Neural cell (in vitro differentiated cells): ENCODE data around the gene FGD5. TPM values are rescaled to one million over a fixed set of nuclear protein-coding genes. Genes with fewer than 3 reads are reported as not detected.

Experiments used
- H2AFZ ChIP-seq: fragments of 200-600, 300-800 bp; sonication (generic), shearing (Covaris generic); 2 replicates; pipeline ENCODE4 v1.6.0; 2014; ENCODE audit warnings: low read depth, mild to moderate bottlenecking, antibody characterized with exemption, low read length, moderate library complexity
- H3F3A ChIP-seq: fragments of 200-600 bp; shearing (Covaris generic); 2 replicates; pipeline ENCODE4 v1.6.1; 2016; ENCODE audit warnings: mild to moderate bottlenecking, moderate library complexity, mixed read lengths, antibody characterized with exemption, low read length; ENCODE audit not compliant: insufficient read depth, poor library complexity, severe bottlenecking
- H3K27ac ChIP-seq: fragments of 200-600, 300-800 bp; sonication (generic), shearing (Covaris generic); 2 replicates; pipeline ENCODE4 v1.5.1; 2014; ENCODE audit warnings: mild to moderate bottlenecking, low read length, moderate library complexity
- H3K27me3 ChIP-seq: fragments of 300-800, 200-600 bp; sonication (generic), shearing (Covaris generic); 2 replicates; pipeline ENCODE4 v1.6.0; 2014; ENCODE audit warnings: mild to moderate bottlenecking, low read depth, low read length, moderate library complexity; ENCODE audit not compliant: insufficient read depth
- H3K36me3 ChIP-seq: fragments of 300-800, 200-600 bp; sonication (generic), shearing (Covaris generic); 2 replicates; pipeline ENCODE4 v1.5.1; 2014; ENCODE audit warnings: mild to moderate bottlenecking, antibody characterized with exemption, low read length, moderate library complexity; ENCODE audit not compliant: insufficient read depth
- H3K4me2 ChIP-seq: fragments of 300-800, 200-600 bp; sonication (generic), shearing (Covaris generic); 2 replicates; pipeline ENCODE4 v1.6.0; 2014; ENCODE audit warnings: mild to moderate bottlenecking, low read length
- H3K4me3 ChIP-seq: fragments of 300-800, 200-600 bp; sonication (generic), shearing (Covaris generic); 2 replicates; pipeline ENCODE4 v1.5.1; 2014; ENCODE audit warnings: mild to moderate bottlenecking, low read length, moderate library complexity
- H3K79me2 ChIP-seq: fragments of 200-600 bp; shearing (Covaris generic); replicated peaks from 2 replicates; pipeline ENCODE4 v1.6.0; 2014; ENCODE audit warnings: mild to moderate bottlenecking, low read length, moderate library complexity; ENCODE audit not compliant: insufficient read depth
- H3K9ac ChIP-seq: fragments of 300-800, 200-600 bp; sonication (generic), shearing (Covaris generic); 2 replicates; pipeline ENCODE4 v1.6.1; 2016; ENCODE audit warnings: mild to moderate bottlenecking, low read length, mixed read lengths
- H3K9me2 ChIP-seq: fragments of 200-600 bp; shearing (Covaris generic); 2 replicates; pipeline ENCODE4 v1.6.1; 2016; ENCODE audit warnings: mild to moderate bottlenecking, low read length, mixed read lengths; ENCODE audit not compliant: insufficient read depth
- H3K9me3 ChIP-seq: fragments of 200-600, 300-800 bp; sonication (generic), shearing (Covaris generic); 2 replicates; pipeline ENCODE4 v1.6.1; 2016; ENCODE audit warnings: mild to moderate bottlenecking, mixed run types, low read length, moderate library complexity, mixed read lengths
- H4K20me1 ChIP-seq: fragments of 200-600 bp; shearing (Covaris generic); 2 replicates; pipeline ENCODE4 v1.6.1; 2016; ENCODE audit warnings: mild to moderate bottlenecking, mixed run types; ENCODE audit not compliant: insufficient read depth
- EP300 ChIP-seq: fragments of 450-650 bp; conservative IDR thresholded peaks from 2 replicates; pipeline ENCODE4 v1.6.1; 2014; ENCODE audit warnings: antibody characterized with exemption, mild to moderate bottlenecking, moderate library complexity; ENCODE audit not compliant: poor library complexity, severe bottlenecking
- EZH2 ChIP-seq: fragments of 200-600, 300-800 bp; shearing (Covaris generic), sonication (generic); IDR thresholded peaks from 2 replicates; pipeline ENCODE4 v1.6.1; 2014; ENCODE audit warnings: antibody characterized with exemption, low read length, borderline replicate concordance, mild to moderate bottlenecking; ENCODE audit not compliant: insufficient read depth, poor library complexity, severe bottlenecking
- MXI1 ChIP-seq: fragments of 450-650 bp; conservative IDR thresholded peaks from 2 replicates; pipeline ENCODE4 v1.6.1; 2014; ENCODE audit warnings: antibody characterized with exemption, mild to moderate bottlenecking; ENCODE audit not compliant: poor library complexity, severe bottlenecking
- POLR2AphosphoS5 ChIP-seq: IDR thresholded peaks from 2 replicates; pipeline ENCODE4 v1.6.1; 2012
- RAD21 ChIP-seq: fragments of 450-650 bp; conservative IDR thresholded peaks from 2 replicates; pipeline ENCODE4 v1.6.1; 2014; ENCODE audit warnings: antibody characterized with exemption, mild to moderate bottlenecking, moderate library complexity
- REST ChIP-seq: IDR thresholded peaks from 2 replicates; pipeline ENCODE4 v1.6.1; 2012; ENCODE audit warnings: borderline replicate concordance
- SMC3 ChIP-seq: fragments of 450-650 bp; conservative IDR thresholded peaks from 2 replicates; pipeline ENCODE4 v1.6.1; 2014; ENCODE audit warnings: antibody characterized with exemption, mild to moderate bottlenecking, moderate library complexity; ENCODE audit not compliant: poor library complexity
- TAF1 ChIP-seq: IDR thresholded peaks from 2 replicates; pipeline ENCODE4 v1.6.1; 2012; ENCODE audit warnings: low read depth
- polyA plus RNA-seq: library from polyadenylated mRNA; depleted of rRNA; stranded (reverse); fragments of >200 nt; gene quantifications from 2 replicates; pipeline ENCODE4 v1.2.3, GENCODE V29; 2014
- TF ChIP-seq, protein P1 (sequence below): fragments of 450-650 bp; IDR thresholded peaks from 2 replicates; pipeline ENCODE4 v1.5.1; 2014; ENCODE audit warnings: antibody characterized with exemption, mild to moderate bottlenecking, moderate library complexity; ENCODE audit not compliant: poor library complexity, severe bottlenecking

The FGD5 gene
- polyA plus RNA-seq, 1 donor from 2014 or later: not detected

DNA sequence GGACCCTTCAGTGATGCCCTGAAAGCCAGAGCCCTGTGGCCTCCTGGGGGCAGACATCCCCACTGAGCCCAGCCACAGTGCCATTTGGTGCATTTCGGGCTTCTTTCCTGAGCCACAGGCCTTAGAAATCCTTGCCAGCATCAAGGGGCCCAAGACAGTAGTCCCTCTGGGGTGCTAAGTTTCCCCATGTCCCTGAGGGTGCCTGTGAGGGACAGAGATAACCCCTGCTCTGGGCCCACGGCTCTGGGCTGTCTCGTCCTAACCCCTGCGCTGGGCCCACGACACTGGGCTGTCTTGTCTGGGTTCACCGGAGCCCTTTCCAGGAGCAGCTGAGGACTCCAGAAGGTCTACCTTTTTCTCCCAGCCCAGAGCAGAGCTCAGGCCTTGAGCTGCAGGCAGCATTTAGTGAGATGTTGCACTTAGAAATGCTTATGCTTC is 45.1 kb upstream of the FGD5 start:
- Histone ChIP-seq H3K9ac (no peak overlapping the region), H3K9me3 (no peaks in the 10 kb centered on the region), H2AFZ (no peak overlapping the region), H4K20me1 (no peaks in the 10 kb centered on the region), H3K4me2 (no peak overlapping the region), H3K36me3 (no peaks in the 10 kb centered on the region), H3K27ac (no peak overlapping the region), H3F3A (no peaks in the 10 kb centered on the region), H3K4me3 (no peak overlapping the region), H3K9me2 (no peaks in the 10 kb centered on the region), H3K27me3 (no peaks in the 10 kb centered on the region), H3K79me2 (no peaks in the 10 kb centered on the region)
- TF ChIP-seq TAF1 (no peak), EP300 (no peak), POLR2AphosphoS5 (no peak), MXI1 (no peak)
- TF ChIP-seq, protein P1, sequence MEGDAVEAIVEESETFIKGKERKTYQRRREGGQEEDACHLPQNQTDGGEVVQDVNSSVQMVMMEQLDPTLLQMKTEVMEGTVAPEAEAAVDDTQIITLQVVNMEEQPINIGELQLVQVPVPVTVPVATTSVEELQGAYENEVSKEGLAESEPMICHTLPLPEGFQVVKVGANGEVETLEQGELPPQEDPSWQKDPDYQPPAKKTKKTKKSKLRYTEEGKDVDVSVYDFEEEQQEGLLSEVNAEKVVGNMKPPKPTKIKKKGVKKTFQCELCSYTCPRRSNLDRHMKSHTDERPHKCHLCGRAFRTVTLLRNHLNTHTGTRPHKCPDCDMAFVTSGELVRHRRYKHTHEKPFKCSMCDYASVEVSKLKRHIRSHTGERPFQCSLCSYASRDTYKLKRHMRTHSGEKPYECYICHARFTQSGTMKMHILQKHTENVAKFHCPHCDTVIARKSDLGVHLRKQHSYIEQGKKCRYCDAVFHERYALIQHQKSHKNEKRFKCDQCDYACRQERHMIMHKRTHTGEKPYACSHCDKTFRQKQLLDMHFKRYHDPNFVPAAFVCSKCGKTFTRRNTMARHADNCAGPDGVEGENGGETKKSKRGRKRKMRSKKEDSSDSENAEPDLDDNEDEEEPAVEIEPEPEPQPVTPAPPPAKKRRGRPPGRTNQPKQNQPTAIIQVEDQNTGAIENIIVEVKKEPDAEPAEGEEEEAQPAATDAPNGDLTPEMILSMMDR: no peak

DNA sequence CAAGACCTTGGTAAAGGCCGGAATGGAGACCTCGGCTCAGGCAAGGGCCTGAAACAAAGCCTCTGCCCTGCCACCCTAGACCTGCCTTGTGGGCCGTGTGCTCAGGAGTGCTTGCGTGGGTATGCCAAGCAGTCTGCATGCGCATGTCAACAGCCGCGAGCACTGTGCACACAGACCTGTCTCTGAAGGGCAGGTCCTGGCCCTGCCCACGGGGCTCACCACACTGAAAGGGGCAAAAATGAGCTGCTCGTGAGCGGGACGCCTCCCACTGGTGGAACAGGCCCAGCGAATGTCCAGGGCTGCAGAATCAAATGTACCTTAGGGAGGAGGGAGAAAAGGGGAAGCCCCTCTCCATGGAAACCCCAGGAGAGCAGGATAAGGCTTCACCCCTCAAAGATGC is 44.3 kb upstream of the FGD5 start:
- Histone ChIP-seq H3K9me2 (no peaks in the 10 kb centered on the region), H3K27me3 (no peaks in the 10 kb centered on the region), H3K4me3 (no peak overlapping the region), H3K36me3 (no peaks in the 10 kb centered on the region), H3F3A (no peaks in the 10 kb centered on the region), H3K27ac (no peak overlapping the region), H4K20me1 (no peaks in the 10 kb centered on the region), H3K4me2 (no peak overlapping the region), H3K9ac (no peak overlapping the region), H3K79me2 (no peaks in the 10 kb centered on the region), H3K9me3 (no peaks in the 10 kb centered on the region), H2AFZ (no peak overlapping the region)
- TF ChIP-seq SMC3: no peak
- TF ChIP-seq MXI1: no peak
- no peak for TF ChIP-seq REST
- TF ChIP-seq POLR2AphosphoS5: no peak
- TF ChIP-seq, protein P1: no peak
- no peak for TF ChIP-seq TAF1
- no peak for TF ChIP-seq EZH2
- TF ChIP-seq RAD21: no peak
